HG02610 (cell line): ENCODE data around the gene ANKMY1.

Experiments used
- ATAC-seq: cut with Tn5 transposase; IDR thresholded peaks from one replicate; pipeline ENCODE4 v1.9.1; 2021; ENCODE audit warnings: mild to moderate bottlenecking, moderate library complexity; ENCODE audit not compliant: unreplicated experiment

Gene ANKMY1, protein sequence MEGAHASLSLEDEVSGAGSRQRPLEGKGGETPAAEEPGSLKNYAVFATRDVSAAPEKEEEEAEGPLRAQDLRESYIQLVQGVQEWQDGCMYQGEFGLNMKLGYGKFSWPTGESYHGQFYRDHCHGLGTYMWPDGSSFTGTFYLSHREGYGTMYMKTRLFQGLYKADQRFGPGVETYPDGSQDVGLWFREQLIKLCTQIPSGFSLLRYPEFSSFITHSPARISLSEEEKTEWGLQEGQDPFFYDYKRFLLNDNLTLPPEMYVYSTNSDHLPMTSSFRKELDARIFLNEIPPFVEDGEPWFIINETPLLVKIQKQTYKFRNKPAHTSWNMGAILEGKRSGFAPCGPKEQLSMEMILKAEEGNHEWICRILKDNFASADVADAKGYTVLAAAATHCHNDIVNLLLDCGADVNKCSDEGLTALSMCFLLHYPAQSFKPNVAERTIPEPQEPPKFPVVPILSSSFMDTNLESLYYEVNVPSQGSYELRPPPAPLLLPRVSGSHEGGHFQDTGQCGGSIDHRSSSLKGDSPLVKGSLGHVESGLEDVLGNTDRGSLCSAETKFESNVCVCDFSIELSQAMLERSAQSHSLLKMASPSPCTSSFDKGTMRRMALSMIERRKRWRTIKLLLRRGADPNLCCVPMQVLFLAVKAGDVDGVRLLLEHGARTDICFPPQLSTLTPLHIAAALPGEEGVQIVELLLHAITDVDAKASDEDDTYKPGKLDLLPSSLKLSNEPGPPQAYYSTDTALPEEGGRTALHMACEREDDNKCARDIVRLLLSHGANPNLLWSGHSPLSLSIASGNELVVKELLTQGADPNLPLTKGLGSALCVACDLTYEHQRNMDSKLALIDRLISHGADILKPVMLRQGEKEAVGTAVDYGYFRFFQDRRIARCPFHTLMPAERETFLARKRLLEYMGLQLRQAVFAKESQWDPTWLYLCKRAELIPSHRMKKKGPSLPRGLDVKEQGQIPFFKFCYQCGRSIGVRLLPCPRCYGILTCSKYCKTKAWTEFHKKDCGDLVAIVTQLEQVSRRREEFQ

DNA sequence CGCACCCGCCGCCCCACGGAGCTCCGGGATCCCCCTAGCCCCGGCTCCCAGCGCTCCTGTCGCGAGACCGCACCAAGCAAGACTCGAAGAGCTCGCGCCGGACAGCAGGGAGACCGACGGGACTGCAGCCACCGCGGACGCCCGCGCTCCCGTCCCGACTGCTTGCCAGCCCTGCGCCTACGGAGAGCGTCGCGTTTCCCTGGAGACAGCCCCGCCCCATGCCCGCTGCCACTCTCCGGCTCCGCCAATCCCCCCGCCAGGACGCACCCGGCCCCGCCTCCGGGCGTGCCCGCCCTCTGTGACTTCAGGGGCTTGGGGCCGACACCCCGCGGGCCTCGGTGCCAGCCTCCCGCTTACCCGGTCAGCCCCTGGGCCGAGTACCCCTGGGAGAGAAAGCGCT is at the start of gene ANKMY1:
Gene ANKMY1 (minus strand): TSS at position 181 of the 400 bp plus-strand sequence. CDS start 653 bp downstream, outside the sequence.
- ATAC-seq, result no peak

DNA sequence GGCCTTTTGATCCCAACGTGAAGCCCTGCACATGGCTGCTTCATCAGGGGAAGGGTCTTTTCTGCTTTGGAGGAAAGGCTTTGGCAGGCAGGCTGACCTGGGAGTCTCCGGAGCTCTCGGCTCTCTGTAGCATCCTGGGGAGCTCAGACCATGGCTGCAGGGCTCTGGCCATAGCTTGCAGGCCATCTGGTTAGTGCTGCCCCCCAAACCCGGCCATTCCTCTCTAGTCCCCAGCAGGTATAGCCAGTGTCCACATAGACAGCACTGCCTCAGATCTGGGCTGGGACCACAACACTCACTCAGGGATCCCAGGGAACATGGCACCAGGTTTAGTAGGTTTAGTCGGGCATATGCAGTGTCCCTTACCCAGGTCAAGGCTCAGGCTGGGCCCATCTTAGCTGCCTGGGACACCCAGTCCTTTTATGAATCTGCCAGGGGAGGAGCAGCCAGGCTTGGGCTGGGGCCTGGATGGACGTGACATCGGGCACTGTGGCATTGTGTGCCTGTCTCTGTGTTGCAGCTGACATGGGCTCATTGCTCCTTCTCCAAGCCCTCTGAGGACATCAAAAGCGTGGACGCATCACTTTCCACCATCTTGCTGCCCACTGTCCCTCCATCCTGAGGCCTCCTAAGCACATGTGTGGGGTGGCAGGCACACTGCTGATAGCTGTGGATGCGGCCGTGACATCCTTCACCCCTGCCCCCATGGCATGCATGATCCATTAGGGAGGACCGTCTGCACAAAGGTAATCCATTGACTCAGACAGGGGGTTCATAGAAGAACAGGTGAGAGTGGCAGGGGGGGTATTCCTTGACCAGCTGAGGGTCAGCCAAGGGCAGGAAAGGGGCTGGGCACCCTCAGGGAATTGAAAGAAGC is 48.3 kb upstream of the ANKMY1 start:
- ATAC-seq, result no peak

DNA sequence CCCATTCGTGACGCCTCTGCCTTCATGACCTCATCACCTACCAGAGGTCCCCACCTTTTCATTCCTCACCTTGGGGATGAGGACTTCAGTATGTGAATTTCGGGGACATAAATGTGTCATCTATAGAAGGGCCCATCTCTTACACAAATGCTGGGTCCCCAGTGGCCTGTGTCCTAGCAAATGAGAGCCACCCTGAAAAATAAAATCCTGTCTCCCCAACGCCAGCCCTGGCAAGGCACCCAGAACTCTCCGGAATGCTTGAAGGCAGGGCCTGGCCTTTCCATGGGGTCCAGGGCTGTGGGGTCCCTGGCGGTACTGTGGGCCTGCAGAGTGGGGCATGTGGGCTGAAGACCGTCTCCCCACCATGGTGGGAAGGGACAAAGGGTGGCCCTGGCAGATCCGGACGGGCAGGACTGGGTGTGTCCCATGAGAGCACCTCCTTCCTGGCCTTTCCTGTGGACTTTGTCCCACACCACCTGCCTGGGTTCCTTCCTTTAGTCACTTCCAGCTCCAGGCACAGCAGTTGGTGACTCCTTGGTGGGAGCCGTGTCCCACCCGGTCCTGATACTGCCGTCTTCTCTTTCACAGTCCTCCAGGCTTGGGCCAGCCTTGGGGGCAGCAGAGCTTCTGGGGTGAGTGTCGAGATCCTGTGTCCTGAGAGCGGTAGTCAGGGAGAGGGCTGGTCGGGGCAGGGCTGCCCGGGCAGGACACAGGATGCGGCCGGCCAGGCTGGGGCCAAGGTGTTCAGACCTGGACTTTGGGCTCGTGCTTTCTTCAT is 47.3 kb upstream of the ANKMY1 start:
- ATAC-seq, result no peak

DNA sequence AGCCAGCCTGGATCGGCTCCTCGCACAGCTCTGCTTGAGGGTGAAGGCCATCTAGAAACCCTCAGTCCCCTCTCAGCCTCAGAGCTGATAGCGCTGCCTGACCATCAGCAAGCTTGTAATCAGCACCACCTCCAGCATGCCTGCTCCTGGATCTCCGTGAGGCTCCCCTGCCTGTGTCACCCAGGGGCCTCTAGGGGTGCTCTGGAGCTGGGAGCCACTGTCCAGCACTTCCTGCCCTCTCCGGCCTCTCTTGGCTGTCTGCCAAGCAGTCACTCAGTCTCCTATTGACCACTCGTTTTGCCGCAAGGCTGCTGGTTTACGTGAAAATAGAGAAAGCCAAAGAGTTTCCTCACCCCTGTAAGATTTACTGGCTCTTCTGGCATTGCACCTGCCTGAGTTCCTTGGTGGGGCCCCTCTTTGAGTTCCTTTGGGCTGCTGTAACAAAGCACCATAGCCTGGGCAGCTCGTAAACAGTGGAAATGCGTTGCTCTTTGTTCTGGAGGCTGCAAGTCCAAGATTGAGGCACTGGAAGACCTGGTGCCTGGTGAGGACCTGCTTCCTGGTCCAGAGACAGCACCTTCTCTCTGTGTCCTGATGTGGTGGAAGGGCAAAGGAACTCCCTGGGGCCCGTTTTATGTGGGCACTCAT is 46.6 kb upstream of the ANKMY1 start:
- ATAC-seq, result no peak

GRCh38 chr2:240603846-240604245 is 46.1 kb upstream of the ANKMY1 start:
- no peak for ATAC-seq

GRCh38 chr2:240603081-240603835 is 45.5 kb upstream of the ANKMY1 start:
- ATAC-seq, result no peak

GRCh38 chr2:240602266-240603050 is 44.7 kb upstream of the ANKMY1 start:
- ATAC-seq, result no peak

DNA sequence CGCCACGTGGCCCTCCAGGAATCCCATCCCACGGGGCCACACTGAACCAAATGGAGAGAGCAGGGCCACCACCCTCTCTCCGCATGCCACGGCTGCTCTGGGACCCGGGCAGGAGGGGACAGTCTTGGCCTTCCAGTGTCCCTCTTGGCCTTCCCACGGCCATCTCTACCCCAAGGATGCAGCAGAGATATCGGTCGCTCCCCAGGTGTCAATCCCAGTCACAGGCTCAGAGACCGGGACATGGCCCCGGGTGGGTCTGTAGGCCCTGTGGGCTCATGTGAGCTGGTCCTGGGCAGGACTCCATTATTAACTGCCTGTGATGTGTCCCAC is 44.0 kb upstream of the ANKMY1 start:
- ATAC-seq, result no peak

- ATAC-seq, result no peak
These were observed 43.5 kb upstream of the ANKMY1 start for GRCh38 chr2:240601061-240601830.

- ATAC-seq, result no peak
These were observed 42.7 kb upstream of the ANKMY1 start for GRCh38 chr2:240600451-240600961.

- ATAC-seq, result no peak
These were observed 41.4 kb upstream of the ANKMY1 start for GRCh38 chr2:240599141-240599583.

- ATAC-seq, result no peak
These were observed 40.6 kb upstream of the ANKMY1 start for GRCh38 chr2:240598311-240598911.

- ATAC-seq, result no peak
These were observed 39.8 kb upstream of the ANKMY1 start for GRCh38 chr2:240597419-240598181.

- ATAC-seq, result no peak
These were observed 39.2 kb upstream of the ANKMY1 start for GRCh38 chr2:240597054-240597418.

GRCh38 chr2:240596491-240596931 is 38.7 kb upstream of the ANKMY1 start:
- no peak for ATAC-seq

DNA sequence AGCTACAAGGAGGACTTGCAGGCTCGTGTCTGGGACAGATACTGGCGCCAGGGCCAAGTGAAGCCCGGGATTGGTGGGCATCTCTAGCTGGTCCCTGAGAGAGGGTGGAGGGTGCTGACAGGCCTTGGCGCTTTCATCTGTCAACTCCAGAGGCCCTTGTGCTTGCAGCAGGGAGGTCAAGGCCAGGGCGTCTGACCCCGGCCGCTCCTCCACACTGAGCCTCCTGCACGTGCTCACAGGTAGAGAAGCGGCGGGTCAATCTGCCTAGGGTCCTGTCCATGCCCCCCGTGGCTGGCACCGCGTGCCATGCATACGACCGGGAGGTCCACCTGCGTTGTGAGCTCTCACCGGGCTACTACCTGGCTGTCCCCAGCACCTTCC is 38.3 kb upstream of the ANKMY1 start:
- no peak for ATAC-seq
